Dermis blood vessel endothelial cell (primary cell): ENCODE data around the gene FARP1. TPM values are rescaled to one million over a fixed set of nuclear protein-coding genes. Genes with fewer than 3 reads are reported as not detected.

Experiments used
- DNase-seq: peaks from one replicate; pipeline ENCODE4 v3.0.0; 2010
- total RNA-seq: library from RNA; depleted of rRNA; stranded (reverse); fragments of >200 nt; gene quantifications from 2 replicates; pipeline ENCODE4 v1.2.3, GENCODE V29; 2014

FARP1 gene
- total RNA-seq, 1 donor from 2014 or later = 17.2 TPM

DNA sequence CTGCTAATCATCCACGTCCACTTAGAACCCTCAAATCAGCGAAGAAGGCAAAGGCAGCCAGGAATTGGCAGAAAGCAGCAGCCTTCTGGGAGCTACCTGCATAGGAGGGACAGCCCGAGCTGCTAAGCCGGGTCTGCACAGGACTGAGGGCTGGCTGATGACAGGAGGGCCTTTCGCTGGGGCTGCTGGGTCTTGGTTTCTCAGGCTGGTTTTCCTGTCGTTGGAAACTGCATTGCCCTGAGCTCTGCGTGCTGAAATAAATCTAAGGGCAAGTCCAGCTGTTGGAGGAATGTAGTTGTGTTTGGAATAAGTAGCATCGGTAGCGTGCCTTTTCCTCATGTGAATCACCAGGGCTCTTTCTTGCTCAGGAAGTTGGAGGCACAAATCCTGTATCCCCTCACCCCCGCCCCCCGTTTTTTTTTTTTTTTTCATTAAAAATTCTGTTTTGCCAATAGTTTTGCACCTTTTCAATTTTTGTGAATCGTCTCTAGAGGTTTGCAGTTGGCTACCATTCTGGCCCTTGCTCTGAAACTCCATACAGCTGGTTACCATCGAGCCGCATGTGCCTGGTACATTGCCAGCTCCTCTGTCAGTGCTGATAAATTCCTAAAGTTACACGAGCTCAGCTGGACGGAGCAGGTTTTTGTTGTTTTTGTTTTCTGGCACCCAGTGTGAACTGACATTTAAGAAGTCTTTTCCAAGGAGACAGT lies 228.1 kb downstream of the FARP1 start:
- DNase-seq = no peak

DNA sequence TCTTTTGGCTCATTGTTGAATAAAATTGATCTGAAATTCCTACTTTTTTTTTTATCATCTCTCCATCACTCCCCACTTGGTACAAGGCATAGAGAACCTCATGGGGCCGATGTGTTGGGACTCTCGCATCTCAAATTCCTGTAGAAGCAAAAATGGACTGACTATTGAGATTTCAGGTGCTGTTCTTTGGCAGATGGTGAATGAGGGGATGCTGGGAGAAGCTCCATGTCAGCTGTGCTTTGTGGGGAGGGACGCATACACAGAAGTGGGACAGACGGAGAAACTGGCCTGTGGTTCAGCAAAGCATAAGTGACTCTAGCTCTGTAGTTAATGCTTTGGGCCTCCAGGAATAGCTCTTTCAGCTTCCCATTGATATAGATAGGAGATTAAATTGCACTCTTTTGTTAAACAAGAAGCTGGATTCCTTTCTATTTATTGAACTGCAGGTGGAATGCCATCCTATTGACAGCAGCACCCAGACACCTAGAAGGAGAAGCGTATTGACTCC lies 228.7 kb downstream of the FARP1 start:
- no peak for DNase-seq

DNA sequence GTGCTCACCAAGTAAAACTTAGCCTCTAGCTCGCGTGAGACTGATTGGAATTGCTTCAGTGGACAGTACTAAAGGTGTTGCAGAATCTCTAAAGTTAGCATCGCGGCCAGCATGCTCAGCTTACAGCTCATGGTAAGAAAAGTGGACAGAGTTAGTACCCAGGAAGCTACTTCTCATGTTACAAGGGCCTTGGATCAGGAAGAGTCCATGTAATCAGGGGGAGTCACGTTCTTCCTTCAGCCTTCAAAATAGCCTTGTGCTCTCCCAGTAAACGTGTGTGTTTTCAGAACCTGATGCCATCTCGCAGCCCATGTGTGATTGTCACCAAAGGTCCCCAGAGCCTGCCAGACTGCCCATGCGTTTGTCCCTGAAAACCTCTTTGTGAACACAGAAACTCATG lies 230.0 kb downstream of the FARP1 start:
- no peak for DNase-seq

GRCh38 chr13:98374750-98375149 lies 231.9 kb downstream of the FARP1 start:
- no peak for DNase-seq

DNA sequence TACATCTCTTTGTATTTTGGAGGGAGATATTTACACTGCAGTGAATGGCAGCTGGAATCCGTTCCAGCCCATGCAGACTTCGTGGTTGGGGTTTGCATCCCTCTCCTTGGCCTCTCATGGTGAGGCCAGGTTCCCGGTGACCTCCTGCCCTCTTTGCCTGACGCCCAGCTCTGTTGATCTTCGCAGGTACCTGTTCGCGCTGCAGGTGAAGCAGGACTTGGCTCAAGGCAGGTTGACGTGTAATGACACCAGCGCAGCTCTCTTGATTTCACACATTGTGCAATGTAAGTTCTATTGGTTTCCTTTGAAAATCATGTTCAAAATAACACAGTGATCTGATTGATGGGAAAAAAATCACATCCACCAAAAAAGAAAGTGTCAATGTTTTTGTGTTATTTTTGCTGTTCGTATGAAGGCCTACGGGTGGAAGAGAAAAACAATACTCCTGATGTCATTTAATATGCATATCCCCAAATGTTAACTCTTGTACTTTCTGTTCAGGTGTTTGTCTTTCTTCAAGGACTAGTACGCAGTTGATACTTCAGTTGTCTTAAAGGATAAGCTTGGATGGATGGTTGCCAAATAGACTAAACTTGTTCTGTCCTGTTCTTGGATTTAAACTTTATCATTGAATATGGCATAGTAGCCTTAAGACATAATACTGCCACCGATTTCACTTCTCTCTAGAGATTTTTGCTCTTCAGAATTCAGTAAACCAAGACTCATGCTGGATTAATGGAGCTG lies 234.9 kb downstream of the FARP1 start:
- no peak for DNase-seq

GRCh38 chr13:98384739-98385138 lies 241.8 kb downstream of the FARP1 start:
- peak; percentile 18 for DNase-seq

DNA sequence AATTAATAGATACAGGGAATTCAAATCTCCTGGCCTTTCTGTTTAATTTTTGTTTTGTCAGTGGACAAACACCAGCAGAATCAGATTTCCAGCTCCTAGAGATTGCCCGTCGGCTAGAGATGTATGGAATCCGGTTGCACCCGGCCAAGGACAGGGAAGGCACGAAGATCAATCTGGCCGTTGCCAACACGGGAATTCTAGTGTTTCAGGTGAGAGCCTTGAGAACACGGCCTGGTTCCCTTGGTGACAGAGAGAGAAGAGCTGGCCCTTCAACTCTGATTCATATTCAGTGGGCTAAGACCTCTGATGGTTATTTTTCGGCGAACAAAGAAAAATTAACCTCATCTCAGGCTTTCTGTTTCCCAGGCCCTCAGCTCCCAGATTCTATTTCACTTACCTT lies 242.7 kb downstream of the FARP1 start:
- no peak for DNase-seq

DNA sequence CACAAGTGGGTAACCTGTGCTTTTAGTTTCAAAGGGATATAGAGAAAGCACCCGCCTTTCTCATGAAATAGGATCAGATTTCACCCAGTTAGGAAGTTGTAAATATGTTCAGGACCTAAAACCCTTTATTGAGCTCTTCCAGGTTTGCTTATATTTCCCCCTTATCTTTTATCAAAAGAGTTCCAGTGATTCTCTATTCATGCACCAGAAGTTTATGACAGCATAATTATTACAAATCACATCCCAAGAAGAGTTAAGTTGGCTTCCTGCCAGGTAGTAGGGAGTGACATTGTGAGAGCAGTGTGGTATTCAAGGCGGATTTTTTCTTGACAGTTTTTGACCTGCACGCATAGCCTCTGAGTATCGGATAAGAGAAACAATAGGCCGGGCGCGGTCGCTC lies 243.7 kb downstream of the FARP1 start:
- DNase-seq = no peak

DNA sequence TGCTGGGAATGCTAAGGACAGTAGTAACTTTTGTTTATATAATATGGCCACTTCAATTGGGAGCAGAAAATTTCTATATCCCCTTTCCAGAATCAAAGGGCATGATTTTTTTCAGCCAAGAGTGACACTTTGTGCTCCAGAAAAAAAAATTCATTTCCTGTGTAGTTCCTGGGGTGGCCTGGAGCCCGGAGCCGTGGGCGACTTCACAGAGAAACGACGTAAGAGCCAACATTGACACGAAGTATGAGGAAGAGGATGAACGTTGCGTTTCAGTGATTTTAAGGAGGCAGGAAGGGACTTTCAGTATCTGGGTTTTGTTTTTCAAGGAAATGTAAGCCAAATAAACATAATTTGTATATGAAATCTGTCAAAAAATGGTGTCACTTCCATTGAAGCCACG lies 246.4 kb downstream of the FARP1 start:
- peak; percentile 12 for DNase-seq

- no peak for DNase-seq
Measured at GRCh38 chr13:98390086-98390715, 247.3 kb downstream of the FARP1 start.

DNA sequence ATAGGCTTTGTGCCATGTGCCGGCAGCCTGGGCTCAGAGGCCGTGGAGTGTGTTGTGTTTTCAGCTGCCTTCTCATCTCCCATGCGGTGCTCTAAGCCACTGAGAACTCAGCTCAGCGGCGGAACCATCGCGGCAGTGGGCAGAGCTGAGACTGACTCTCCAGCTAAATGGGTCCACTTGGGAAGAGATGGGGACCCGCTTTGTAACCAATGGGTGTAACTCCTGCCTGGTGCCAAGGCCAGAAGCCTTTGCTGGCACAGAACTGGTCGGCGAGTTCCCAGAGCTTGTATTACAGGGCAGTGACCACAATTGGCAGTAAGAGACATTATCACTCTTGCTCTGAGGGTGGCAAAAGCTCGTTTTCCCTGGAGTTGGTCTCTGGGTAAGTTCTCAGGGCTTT lies 251.0 kb downstream of the FARP1 start:
- DNase-seq = no peak

- no peak for DNase-seq
Measured at GRCh38 chr13:98394820-98395510, 252.1 kb downstream of the FARP1 start.

DNA sequence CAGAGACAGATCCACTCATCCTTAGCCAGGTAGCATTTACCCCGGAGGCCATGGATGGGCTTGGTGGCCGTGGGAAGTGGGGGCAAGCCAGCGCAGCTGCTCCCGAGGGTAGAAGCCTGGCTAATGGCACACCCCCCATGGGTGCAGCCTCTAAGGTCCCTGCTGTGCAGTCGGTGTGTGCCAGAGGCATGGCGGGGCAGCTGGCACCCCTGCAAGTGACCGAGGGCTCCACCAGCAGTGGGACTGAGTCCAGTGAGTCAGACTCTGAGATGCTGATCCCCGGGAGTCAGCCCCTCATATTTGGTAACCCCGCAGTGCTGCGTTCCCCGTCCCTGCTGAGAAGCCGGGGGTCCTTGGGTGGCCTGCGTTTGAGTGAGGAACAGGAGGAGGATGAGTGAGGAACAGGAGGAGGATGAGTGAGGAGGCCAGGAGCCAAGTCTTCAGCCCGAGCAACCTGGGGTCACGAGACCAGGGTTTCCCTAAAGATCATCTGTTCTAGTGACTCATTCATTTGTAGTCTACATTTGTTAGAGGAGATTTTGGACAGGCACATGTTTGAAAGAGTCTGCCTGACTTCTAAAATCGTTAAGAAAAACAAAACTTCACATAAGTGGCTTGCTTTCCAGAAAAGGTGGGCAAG lies 253.3 kb downstream of the FARP1 start:
- DNase-seq = no peak

DNA sequence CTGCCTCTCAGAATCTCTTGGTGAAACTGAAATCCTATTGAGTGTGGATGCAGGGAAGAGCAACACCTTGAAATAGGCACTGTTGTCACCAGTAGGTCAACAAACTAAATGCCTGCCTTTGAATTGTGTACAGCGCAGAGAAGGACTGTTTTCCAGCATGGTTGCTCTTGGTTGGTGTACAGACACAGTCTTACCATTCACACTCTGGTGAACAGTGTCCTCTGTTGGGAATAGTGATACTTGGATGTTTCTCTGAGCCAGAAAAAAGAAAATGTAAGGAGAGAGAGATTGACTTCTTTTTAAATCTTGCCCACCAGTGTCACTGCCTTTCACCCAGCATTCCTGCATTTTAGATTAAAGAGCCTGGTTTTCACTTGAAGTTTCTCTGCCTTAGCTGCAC lies 254.3 kb downstream of the FARP1 start:
- DNase-seq = peak; percentile 21

GRCh38 chr13:98397861-98398260 lies 255.0 kb downstream of the FARP1 start:
- no peak for DNase-seq

DNA sequence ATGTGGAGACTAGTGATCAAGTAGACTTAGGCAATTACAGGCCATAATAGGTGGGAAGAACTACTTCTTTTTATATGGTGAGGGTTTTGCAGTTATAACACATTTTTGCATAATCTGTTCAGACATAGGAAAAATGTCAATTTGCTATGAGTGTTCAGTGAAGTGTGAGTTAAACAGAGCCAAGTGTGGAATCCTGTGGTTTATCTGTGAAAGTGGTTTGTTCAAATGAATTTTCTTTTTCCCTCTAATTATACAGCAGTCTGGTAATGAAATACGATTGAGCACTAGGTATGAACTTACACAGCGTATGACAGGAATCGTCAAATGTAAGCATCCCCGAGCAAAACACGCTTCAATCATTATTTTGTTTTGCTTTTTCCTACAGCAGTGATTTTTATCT lies 255.7 kb downstream of the FARP1 start:
- DNase-seq = no peak

DNA sequence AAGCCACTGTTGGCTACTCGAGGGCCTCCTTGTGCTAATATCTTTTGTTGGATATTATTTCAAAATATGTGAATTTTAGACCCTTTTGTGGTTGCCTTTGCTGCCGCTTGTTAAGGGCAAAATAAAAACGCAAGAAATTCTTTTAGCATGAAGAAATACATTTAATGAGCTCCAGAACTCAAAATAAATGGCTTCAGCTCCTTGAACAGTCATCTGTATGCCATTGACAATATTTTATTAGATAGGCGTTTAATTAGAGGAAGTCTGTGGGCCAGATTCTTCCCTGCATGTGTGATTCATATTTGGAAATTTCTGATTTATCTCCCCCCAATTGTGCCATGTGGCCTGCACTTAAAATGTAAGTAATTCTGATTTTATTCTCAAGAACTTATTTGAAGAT lies 256.9 kb downstream of the FARP1 start:
- DNase-seq = no peak

DNA sequence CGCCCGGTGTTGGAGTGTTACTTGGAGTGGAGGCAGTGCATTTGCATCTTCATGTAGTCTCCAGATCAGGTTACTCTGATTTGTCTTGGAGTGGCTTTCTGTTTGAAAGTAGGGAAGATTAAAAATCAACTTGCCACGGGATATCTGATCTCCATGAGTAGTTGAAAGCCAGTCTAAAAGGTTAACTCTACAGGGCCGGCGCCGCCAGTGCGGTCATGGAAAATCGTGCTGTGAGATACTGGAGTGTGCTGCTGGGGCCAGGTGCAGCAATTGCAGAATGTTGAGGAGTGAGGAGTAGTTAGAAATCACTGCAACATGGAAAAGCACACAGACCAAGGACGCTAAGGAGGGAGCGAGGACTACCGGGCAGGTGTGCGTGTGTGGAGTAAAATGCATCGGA lies 259.0 kb downstream of the FARP1 start:
- DNase-seq = no peak

GRCh38 chr13:98403076-98403475 lies 260.2 kb downstream of the FARP1 start:
- no peak for DNase-seq

- no peak for DNase-seq
Measured at GRCh38 chr13:98405107-98405571, 262.2 kb downstream of the FARP1 start.

DNA sequence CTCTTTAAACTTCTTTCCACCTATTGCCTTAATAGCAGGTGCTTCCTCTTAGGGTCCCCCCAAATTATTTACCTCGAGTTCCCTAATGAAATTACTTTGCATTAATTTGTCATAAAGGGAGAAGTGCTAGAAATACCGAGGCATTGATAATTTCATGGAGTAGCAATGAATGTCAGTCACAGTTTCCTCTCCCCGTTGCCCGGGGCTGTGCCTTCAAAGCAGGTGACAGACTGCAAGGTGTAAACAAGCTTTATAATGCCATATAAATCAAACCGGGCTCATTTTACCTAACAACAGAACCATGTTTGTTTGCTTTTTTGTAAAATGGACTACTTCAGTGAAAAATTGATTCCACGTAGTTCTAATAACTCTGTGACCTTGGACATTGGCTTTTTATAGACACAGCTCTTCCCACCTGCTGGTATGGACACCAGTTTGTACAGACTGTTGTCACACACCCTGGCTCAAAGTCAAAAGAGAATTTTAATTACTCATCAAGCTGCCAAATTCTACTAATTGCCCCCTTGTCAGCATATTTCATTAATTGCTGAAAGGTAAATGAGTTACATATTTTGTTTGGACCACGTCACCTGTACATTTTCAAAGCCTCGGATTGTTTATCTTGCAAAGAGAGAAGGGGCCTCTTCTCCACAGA lies 262.9 kb downstream of the FARP1 start:
- DNase-seq = no peak

DNA sequence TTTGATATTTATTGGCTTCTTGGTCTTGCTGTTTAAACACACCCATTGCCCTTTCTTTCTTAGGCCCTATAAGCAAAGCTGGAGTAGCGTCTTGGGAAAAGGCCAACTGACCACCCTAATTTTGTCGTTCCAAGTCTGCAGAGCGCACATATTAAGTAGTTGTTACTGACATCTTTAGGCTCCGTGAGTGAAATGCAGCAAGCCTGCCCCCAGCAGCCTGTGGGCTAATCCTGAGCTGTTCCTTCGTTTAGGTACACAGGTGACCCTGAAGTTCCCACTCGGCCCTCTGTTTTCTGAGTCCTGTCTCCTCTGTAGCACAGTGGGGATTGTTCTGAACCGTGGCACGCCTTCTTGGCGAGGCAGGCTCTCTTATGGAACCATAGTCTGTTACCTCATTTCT lies 263.5 kb downstream of the FARP1 start:
- no peak for DNase-seq
